ENCODE data around the gene HIVEP1. TPM values are rescaled to one million over a fixed set of nuclear protein-coding genes. Genes with fewer than 3 reads are reported as not detected.
A peak's percentile ranks its signal among the peaks of the same experiment; 100 is the strongest.

HIVEP1 gene
- total RNA-seq, 1 donor from 2014 or later, result 35.7 TPM

DNA sequence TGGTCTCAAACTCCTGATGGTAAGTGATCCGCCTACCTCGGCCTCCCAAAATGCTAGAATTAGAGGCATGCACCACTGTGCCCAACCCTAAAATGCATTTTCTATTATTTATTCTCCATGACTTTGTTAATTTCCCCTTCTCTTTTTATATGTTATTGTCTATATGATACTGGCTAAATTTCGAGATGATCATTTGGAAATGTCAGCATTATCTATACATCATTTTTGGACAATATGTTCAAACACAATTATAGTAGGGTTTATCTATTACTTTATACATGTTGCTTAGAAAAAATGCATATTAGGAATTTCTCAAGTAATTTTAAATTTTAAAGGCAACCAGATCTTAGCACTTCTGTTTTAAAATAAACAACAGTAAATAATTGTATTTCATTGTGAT lies 34.4 kb upstream of the HIVEP1 start:
- peaks cover 2% of the 10 kb centered on the region for H3K4me1 Mint-ChIP-seq (ENCODE audit: low read depth)
- no peak overlapping the region for H3K4me3 Mint-ChIP-seq (ENCODE audit: low read depth)
- H3K27me3 Mint-ChIP-seq, result no peaks in the 10 kb centered on the region
- H3K27ac Mint-ChIP-seq, result no peak overlapping the region
- DNase-seq (ENCODE audit: low spot score, unreplicated experiment), result no peak
- no peaks in the 10 kb centered on the region for H3K36me3 Mint-ChIP-seq (ENCODE audit: insufficient read depth)
- no peak for TF ChIP-seq CTCF (IDR thresholded peaks at IDR 0.05; ENCODE audit: unreplicated experiment)
- no peaks in the 10 kb centered on the region for H3K9me3 Mint-ChIP-seq (ENCODE audit: low read depth)

DNA sequence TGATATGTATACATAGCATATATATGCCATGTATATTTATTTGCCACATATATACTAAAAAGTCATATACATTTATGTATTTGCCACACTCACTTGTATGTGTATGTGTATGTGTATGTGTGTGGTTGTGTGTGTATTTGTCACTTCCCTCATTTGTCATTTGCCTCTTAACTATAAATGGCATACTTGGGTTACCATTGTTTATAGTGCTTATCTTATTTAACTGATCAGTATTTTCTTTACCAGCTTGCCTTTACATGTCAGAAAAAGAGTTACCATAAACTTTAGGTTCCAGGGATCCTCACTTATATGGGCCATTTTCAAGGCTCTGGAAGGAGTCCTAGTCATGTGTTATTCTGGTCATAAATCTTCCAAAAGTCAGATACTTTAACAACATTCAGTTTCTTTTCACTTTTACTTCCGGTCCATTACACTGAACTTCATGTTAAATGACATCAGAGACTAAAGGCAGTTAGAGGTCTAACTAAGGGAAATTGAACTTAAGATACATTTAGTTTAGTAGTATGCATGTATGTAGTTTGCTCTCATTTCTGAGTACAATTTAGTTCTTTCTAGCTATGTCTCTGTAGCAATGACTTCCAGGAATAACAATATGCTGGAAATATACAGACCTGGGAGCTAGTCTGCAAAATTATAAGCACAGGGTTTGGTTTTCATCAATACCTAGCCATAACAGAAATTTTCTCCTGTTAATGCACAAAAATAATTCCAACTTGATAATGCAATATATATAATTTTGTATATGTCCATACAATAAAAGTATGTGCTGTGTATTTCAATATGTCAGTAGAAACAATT lies 33.7 kb upstream of the HIVEP1 start:
- H3K4me3 Mint-ChIP-seq (ENCODE audit: low read depth), result no peak overlapping the region

GRCh38 chr6:11979866-11980265 lies 32.2 kb upstream of the HIVEP1 start:
- Mint-ChIP-seq H3K36me3 (ENCODE audit: insufficient read depth) (no peaks in the 10 kb centered on the region), H3K4me1 (ENCODE audit: low read depth) (peaks cover 2% of the 10 kb centered on the region), H3K27ac (no peak overlapping the region), H3K27me3 (no peaks in the 10 kb centered on the region), H3K4me3 (ENCODE audit: low read depth) (no peak overlapping the region), H3K9me3 (ENCODE audit: low read depth) (no peaks in the 10 kb centered on the region)
- TF ChIP-seq CTCF (IDR thresholded peaks at IDR 0.05; ENCODE audit: unreplicated experiment), result no peak
- DNase-seq (ENCODE audit: low spot score, unreplicated experiment), result no peak

More for the DNA sequence above, 33.7 kb upstream of the HIVEP1 start:
- H3K36me3 Mint-ChIP-seq (ENCODE audit: insufficient read depth), result no peaks in the 10 kb centered on the region
- H3K4me1 Mint-ChIP-seq (ENCODE audit: low read depth), result peaks cover 2% of the 10 kb centered on the region
- no peak for DNase-seq (ENCODE audit: low spot score, unreplicated experiment)
- no peaks in the 10 kb centered on the region for H3K27me3 Mint-ChIP-seq
- no peaks in the 10 kb centered on the region for H3K9me3 Mint-ChIP-seq (ENCODE audit: low read depth)
- TF ChIP-seq CTCF (IDR thresholded peaks at IDR 0.05; ENCODE audit: unreplicated experiment), result no peak
- H3K27ac Mint-ChIP-seq, result peak overlapping the region; percentile 25

DNA sequence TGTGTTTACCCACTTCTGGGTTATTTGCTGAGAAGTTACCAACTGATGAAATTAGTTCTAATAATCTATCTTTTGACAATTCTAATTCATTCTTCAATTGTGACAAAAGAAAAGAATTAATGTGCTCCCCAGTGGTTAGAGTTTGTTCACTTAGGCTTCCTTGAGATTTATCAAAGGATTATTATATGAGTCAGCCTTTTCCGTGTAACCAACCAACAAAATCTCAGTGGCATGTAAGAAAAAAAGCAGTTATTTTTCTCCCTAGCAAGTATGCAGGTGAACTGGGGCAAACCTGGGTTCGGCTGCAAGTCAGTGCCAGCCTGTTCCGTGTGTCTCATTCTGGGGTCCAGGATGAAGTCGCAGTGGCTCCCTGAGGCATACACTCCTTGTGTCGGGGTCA lies 28.8 kb upstream of the HIVEP1 start:
- Mint-ChIP-seq H3K9me3 (ENCODE audit: low read depth) (no peaks in the 10 kb centered on the region), H3K4me1 (ENCODE audit: low read depth) (no peaks in the 10 kb centered on the region), H3K36me3 (ENCODE audit: insufficient read depth) (no peaks in the 10 kb centered on the region), H3K4me3 (ENCODE audit: low read depth) (no peak overlapping the region), H3K27ac (no peak overlapping the region), H3K27me3 (no peaks in the 10 kb centered on the region)
- no peak for DNase-seq (ENCODE audit: low spot score, unreplicated experiment)
- no peak for TF ChIP-seq CTCF (IDR thresholded peaks at IDR 0.05; ENCODE audit: unreplicated experiment)

DNA sequence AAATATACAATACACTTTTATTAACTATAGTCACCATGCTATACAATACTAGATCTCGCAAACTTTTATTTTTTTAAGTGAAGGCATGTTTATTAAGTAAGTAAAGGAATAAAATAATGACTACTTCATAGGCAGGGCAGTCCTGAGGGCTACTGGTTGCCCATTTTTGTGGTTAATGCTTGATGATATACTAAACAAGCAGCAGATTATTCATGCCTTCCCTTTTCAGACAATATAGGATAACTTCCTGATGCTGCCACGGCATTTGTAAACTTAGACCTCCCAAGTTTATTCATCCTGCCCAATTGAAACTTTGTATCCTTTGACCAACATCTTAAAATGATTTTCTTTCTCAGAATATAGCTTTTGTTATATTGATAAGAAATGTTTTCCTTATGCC lies 24.7 kb upstream of the HIVEP1 start:
- Mint-ChIP-seq H3K36me3 (ENCODE audit: insufficient read depth) (no peaks in the 10 kb centered on the region), H3K27ac (no peak overlapping the region), H3K4me1 (ENCODE audit: low read depth) (peaks cover 5% of the 10 kb centered on the region), H3K27me3 (no peaks in the 10 kb centered on the region), H3K4me3 (ENCODE audit: low read depth) (no peak overlapping the region), H3K9me3 (ENCODE audit: low read depth) (no peaks in the 10 kb centered on the region)
- no peak for DNase-seq (ENCODE audit: low spot score, unreplicated experiment)
- TF ChIP-seq CTCF (IDR thresholded peaks at IDR 0.05; ENCODE audit: unreplicated experiment), result no peak
